Superior temporal gyrus (tissue), 1 donor: ENCODE measurements around the gene ME1.
"Not testable (repeated sequence)": the region's sequence is repeated elsewhere in the genome, so short reads cannot be mapped to it uniquely, and the experiment has no call there.

ENCODE experiments used
- DNase-seq: peaks from one replicate; pipeline ENCODE4 v3.0.0-alpha.2; 2016; ENCODE audit errors: extremely low spot score

Gene ME1

GRCh38 chr6:83430611-83431544 is at the start of gene ME1:
Gene ME1 (minus strand): TSS chr6:83431051. CDS start chr6:83430954, 97 bp downstream.
- peak; percentile 72 for DNase-seq

DNA sequence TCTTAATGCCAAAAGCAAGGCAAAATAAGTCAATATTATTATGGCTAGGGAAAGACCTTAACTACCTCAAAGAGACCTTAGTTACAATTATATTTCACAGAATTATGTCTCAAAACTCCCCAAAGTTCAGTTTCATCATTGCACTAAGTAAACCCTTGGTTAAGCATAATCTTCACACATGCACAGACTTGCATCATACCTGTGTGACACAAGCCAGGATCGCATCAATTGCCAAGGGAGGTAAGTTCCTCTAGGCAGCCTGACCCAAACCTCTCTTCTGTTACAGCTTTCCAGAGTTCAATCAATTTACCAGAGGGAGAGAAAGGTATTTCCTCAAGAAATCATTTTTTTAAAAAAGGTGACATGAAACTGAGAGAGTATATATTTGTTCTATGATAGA is 49.6 kb upstream of the ME1 start:
- DNase-seq, result no peak

DNA sequence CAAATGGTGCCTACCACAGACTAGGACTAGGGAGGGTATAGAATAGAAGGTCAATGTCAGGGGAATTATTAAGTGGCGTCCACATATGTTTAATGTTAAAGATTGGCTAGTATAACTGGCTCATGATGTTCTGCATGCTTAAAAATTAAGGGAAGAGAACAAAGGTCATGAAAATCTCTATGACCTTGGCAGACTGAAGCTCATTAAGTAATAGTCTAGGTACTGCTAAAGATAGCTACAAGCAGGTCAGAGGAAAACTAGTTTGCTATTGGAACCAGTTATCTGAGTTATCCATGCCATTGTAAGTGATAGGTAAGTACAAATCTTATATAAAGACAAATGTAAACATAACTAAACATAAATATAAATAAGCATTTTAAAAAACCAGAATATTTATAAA is 48.5 kb upstream of the ME1 start:
- no peak for DNase-seq

DNA sequence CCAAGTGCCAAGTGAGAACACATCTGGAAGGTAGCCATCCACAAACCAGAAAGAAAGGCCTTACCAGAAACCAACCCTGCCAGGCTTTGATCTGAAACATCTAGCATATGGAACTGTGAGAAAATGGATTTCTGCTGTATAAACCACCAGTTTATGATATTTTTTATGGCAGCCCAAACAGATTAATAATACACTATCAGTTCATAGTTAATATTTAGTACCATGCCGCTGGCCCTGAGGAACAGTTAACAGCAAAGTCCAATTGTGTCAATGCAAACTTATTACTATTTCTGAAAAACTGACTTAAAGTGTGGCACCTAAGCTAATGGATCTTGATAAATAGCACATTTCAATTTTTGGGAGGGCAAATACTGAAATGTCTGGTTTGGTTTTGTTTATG is 46.1 kb upstream of the ME1 start:
- no peak for DNase-seq

DNA sequence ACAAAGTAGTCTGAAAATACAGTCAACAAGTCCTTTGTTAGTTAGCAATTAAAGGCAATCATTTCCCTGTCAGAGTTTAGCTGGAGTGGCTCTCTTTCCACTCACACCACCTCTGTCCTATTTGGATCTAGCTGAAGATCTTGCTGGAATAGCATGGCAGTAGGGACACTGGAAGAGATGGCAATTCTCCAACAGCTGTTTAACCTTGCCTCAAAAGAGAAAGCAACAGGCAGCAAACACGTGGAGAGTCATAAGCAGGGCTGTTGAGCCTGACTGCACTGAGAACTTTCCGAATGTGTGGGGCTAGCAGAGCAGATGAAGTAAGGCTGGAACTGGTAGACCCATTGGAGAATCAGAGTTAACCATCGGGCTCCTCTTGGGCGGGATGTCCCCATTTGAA is 43.5 kb upstream of the ME1 start:
- DNase-seq, result no peak

DNA sequence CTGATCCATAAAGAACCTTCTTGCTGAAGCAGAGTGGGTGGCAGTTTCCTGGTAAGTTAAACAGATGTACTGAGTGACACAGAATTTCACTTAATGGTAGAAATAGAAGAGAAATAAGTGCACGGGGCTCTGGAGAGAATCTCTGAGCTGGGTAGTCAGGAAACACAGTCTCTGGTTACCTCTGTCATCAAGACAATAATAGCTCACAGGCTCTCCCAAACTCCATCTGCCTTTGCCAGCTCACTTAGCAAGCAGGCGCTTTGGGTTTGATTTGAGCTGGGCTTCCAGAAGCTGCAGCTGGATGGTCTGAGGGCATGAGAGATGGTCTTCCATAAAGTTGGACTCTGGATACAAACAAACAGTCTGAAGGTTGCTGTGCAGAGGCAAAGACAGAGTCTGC is 41.9 kb upstream of the ME1 start:
- no peak for DNase-seq

- DNase-seq, result no peak
Observed at GRCh38 chr6:83470587-83470986, 39.7 kb upstream of the ME1 start.

DNA sequence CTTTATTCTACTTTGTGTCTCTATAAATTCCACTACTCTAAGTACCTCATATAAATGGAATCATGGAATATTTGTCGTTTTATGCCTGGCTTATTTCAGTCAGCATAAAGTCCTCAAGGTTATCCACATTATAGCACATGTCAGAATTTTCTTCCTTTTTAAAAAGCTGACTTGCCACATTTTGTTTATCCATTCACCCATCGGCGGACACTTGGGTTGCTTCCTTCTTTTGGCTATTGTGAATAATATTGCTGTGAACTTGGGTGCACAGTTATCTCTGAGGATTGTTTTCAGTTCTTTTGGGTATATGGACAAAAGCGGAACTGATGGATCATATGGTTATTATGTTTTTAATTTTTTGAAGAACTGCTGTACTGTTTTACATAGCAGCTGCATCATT is 39.1 kb upstream of the ME1 start:
- DNase-seq, result no peak

DNA sequence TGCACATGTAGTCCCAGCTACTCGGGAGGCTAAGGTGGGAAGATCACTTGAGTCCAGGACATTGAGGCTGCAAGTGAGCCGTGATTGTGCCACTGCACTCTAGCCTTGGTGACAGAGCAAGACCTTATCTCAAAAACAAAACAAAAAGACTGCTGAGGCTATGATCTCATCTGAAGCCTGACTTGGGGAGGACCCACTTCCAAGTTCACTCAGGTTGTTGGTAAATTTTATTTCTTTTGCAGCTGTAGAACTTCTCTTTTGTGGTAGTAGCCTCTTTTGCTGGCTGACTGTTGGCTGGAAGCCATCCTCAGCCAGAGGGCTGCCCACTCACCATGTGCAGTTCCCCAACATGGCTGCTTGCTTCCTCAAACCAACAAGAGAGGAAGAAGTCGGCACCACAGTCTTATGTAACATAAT is 36.8 kb upstream of the ME1 start:
- peak; percentile 22 for DNase-seq

GRCh38 chr6:83466328-83466727 is 35.5 kb upstream of the ME1 start:
- no peak for DNase-seq

DNA sequence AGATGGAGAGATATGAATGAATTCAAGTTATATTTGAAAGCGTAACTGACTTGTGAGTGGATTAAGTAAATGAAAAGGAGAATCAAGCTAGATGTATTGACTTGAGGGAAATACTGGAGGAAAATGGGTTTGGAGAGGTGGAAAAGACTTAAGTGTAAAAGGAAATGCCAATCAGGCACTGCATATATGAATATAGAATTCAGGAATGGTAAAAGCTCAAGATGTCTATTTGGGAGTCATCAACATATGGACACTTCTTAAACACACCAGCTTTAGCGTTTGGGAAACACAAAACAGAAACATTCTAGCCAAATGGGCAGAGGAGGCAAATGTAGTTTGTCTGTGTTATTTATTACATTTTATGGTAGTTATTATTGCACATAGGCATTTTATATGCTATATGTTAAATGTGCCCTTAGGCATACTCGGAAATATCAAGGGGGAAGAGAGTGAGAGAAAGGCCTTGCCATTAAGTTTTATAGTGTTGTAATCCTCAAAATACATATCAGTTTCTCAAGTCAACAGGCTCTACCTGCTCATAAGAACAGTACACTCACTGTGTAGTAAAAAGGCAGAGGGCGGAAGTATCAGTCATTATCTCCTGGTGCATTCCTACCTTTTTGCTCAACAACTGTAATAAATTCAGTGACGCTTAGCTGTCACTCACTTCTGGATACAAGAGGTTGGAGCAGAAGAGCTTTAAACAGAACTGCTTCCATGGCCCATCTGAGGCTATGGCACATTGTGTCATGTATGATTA is 33.7 kb upstream of the ME1 start:
- DNase-seq, result no peak

DNA sequence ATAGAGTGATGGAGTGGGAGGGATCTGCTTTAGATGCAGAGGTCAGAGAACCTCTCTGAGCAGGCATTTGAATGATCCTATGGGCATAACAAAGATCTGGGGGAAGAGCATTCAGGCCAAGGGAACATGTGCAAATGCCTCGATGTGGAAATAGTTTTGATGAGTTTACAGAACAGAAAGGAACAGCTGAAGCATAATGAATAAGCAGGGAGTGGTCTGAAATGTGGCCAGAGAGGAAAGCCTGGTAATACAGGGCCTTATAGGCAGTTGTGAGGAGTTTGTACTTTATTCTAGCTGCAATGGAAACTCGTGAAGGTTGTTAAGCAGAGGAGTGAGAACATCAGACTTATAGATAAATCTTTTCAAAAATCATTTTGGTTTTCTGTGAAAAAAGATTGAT is 33.0 kb upstream of the ME1 start:
- no peak for DNase-seq

DNA sequence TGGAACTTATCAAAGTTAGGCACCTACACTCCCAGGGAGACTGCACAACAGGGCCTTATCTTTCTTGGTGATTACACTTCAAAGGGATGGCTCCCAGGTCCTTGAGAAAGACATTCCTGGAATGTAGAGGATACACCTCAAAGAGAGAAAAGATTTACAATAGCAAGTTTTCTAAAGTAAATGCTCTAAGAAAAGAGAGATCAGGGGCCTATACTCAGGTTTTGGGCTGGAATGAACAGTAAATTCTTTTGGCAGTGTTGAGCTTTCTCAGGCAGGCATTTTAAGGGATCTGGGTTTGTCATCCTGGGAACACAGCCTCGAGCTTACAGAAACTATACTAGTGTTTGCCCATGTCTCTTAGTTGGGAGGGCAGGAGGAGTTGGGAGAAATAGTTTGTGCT is 31.7 kb upstream of the ME1 start:
- DNase-seq, result no peak

GRCh38 chr6:83461438-83461837 is 30.6 kb upstream of the ME1 start:
- no peak for DNase-seq

- no peak for DNase-seq
Observed at GRCh38 chr6:83459663-83460062, 28.8 kb upstream of the ME1 start.

GRCh38 chr6:83450015-83450414 is 19.2 kb upstream of the ME1 start:
- not testable (repeated sequence) for DNase-seq

GRCh38 chr6:83444086-83444699 is 13.3 kb upstream of the ME1 start:
- DNase-seq, result not testable (repeated sequence)

- DNase-seq, result no peak
Observed at GRCh38 chr6:83443516-83443915, 12.7 kb upstream of the ME1 start.

DNA sequence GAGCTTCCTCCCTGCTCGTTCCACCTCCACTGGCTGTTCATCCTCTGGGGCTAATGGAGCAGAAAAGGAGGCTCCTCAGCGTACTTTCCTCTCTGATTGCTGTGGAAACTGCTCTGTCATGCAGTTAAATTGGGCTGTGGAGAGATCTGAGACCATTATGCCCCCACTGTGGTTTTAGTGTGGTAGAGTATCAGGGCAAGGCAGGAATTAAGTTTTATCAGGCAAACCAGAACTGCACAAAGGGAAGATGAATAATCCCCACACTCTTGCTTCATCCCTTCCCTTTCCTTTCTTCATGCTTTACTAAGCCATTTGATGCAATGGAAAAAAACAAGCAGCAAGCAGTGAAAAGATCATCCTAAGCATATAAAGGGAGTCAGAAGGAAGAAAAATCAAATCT is 11.9 kb upstream of the ME1 start:
- no peak for DNase-seq

GRCh38 chr6:83439201-83439600 is 8.3 kb upstream of the ME1 start:
- DNase-seq, result no peak

- DNase-seq, result no peak
Observed at GRCh38 chr6:83436674-83437073, 5.8 kb upstream of the ME1 start.

DNA sequence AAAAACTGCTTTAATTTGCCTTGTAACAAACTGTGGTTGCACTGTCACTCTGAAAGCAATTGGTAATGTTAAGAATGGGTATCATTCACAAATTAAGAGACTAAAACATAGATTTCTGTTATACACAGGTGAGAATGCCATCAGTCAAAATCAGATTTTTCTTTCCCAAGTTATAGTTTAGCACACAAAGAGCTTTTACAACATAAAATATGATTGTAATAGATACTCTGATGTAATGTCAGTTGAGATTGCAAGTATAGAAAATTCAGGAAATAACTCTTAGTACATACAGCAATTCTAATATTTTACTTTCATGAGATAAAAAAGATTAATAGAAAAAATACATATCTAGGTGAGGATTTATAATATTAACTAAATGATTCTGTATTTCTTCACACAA is 2.3 kb upstream of the ME1 start:
- no peak for DNase-seq

DNA sequence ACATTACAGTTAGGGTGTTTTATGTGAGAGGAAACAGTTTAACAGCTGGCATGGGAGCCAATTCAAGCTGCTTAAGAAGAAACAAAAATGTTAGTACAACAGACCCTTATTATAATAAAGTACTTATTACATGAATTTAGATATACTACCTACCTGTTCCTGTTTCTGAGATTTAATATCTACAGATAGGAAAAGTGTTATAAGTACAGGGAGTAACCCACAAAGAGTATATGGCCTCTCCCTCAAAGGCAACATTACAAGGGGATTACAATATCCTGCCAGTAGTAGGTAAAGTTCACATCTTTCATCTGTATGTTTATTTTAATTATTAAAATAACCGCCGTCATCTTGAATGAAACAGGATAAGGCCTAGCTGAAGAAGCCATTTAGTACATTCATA is 1.8 kb upstream of the ME1 start:
- no peak for DNase-seq
